ENCODE data around the gene ERC2. TPM values are rescaled to one million over a fixed set of nuclear protein-coding genes. Genes with fewer than 3 reads are reported as not detected.

The ERC2 gene
- total and polyA plus RNA-seq, 2 donors (not counting 1 experiment from before 2014, with no cell fraction given): 0.14 to 0.17 TPM

- Histone ChIP-seq H3K27ac (ENCODE audit: insufficient read depth, low read length) (no peak overlapping the region), H2AFZ (ENCODE audit: low read length) (no peak overlapping the region), H3K27me3 (ENCODE audit: control insufficient read depth, insufficient read depth, low read length) (no peaks in the 10 kb centered on the region), H3K9ac (ENCODE audit: insufficient read depth, low read length) (no peak overlapping the region), H4K20me1 (ENCODE audit: control insufficient read depth, extremely low read depth, insufficient read depth, low read length) (no peaks in the 10 kb centered on the region), H3K36me3 (ENCODE audit: control insufficient read depth, insufficient read depth, low read length) (no peaks in the 10 kb centered on the region), H3K9me3 (ENCODE audit: control insufficient read depth, insufficient read depth, low read depth, low read length) (no peaks in the 10 kb centered on the region), H3K79me2 (ENCODE audit: control insufficient read depth, insufficient read depth, low read length) (no peaks in the 10 kb centered on the region), H3K4me3 (replicated peaks in 1 of 4; ENCODE audit: control extremely low read depth in 1 of 4, insufficient read depth in 1 of 4, low read depth in 3 of 4, low read length in 4 of 4) (no peak overlapping the region), H3K4me2 (ENCODE audit: extremely low read depth, insufficient read depth, low read length) (no peak overlapping the region), H3K4me1 (ENCODE audit: control insufficient read depth, extremely low read depth, insufficient read depth, low read length) (no peaks in the 10 kb centered on the region)
- TF ChIP-seq EZH2 (IDR thresholded peaks at IDR 0.05; ENCODE audit: low read length, missing control alignments) (no peak), CTCF (conservative IDR thresholded peaks at IDR 0.05 in 1 of 2, IDR thresholded peaks at IDR 0.05 in 1 of 2; ENCODE audit: low read depth in 1 of 2, low read length in 2 of 2) (no peak)
- no peak for DNase-seq (ENCODE audit: low read depth in 2 of 2)
Observed at GRCh38 chr3:55709411-55710012, 758.8 kb downstream of the ERC2 start.

DNA sequence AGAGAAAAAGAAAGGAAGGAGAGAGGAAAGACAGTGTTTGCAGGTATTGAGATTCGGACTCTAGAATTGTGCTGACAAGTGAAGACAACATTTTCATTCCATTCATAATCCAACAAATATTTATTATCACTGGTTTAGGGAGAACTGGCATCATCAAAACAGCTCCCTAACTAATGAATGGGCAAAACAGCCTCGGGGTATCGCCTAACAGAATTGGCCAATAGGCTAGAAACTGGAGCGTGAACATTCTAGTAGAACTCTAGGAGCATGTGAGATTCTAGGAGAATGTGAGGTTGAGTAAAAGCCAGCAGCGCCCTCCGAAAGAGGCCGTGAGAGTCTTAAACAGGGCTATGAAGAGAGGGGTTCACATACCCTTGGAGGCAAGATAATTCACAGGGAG, 759.3 kb downstream of the ERC2 start:
- TF ChIP-seq CTCF (conservative IDR thresholded peaks at IDR 0.05 in 1 of 2, IDR thresholded peaks at IDR 0.05 in 1 of 2; ENCODE audit: low read depth in 1 of 2, low read length in 2 of 2) (no peak), EZH2 (IDR thresholded peaks at IDR 0.05; ENCODE audit: low read length, missing control alignments) (no peak)
- H3K4me3 ChIP-seq (replicated peaks in 1 of 4; ENCODE audit: control extremely low read depth in 1 of 4, insufficient read depth in 1 of 4, low read depth in 3 of 4, low read length in 4 of 4): no peak overlapping the region
- no peaks in the 10 kb centered on the region for H3K9me3 ChIP-seq (ENCODE audit: control insufficient read depth, insufficient read depth, low read depth, low read length)
- no peak overlapping the region for H2AFZ ChIP-seq (ENCODE audit: low read length)
- H3K4me1 ChIP-seq (ENCODE audit: control insufficient read depth, extremely low read depth, insufficient read depth, low read length): peaks cover 2% of the 10 kb centered on the region
- DNase-seq (ENCODE audit: low read depth in 2 of 2): no peak
- H3K9ac ChIP-seq (ENCODE audit: insufficient read depth, low read length): no peak overlapping the region
- no peaks in the 10 kb centered on the region for H4K20me1 ChIP-seq (ENCODE audit: control insufficient read depth, extremely low read depth, insufficient read depth, low read length)
- H3K79me2 ChIP-seq (ENCODE audit: control insufficient read depth, insufficient read depth, low read length): no peaks in the 10 kb centered on the region
- H3K36me3 ChIP-seq (ENCODE audit: control insufficient read depth, insufficient read depth, low read length): no peaks in the 10 kb centered on the region
- H3K4me2 ChIP-seq (ENCODE audit: extremely low read depth, insufficient read depth, low read length): no peak overlapping the region
- H3K27me3 ChIP-seq (ENCODE audit: control insufficient read depth, insufficient read depth, low read length): no peaks in the 10 kb centered on the region
- no peak overlapping the region for H3K27ac ChIP-seq (ENCODE audit: insufficient read depth, low read length)

- Histone ChIP-seq H3K27ac (ENCODE audit: insufficient read depth, low read length) (no peak overlapping the region), H3K27me3 (ENCODE audit: control insufficient read depth, insufficient read depth, low read length) (no peaks in the 10 kb centered on the region), H3K4me2 (ENCODE audit: extremely low read depth, insufficient read depth, low read length) (no peak overlapping the region), H4K20me1 (ENCODE audit: control insufficient read depth, extremely low read depth, insufficient read depth, low read length) (no peaks in the 10 kb centered on the region), H3K36me3 (ENCODE audit: control insufficient read depth, insufficient read depth, low read length) (no peaks in the 10 kb centered on the region), H3K9me3 (ENCODE audit: control insufficient read depth, insufficient read depth, low read depth, low read length) (no peaks in the 10 kb centered on the region), H3K4me3 (replicated peaks in 1 of 4; ENCODE audit: control extremely low read depth in 1 of 4, insufficient read depth in 1 of 4, low read depth in 3 of 4, low read length in 4 of 4) (no peak overlapping the region), H3K4me1 (ENCODE audit: control insufficient read depth, extremely low read depth, insufficient read depth, low read length) (peaks cover 2% of the 10 kb centered on the region), H3K9ac (ENCODE audit: insufficient read depth, low read length) (no peak overlapping the region), H3K79me2 (ENCODE audit: control insufficient read depth, insufficient read depth, low read length) (no peaks in the 10 kb centered on the region), H2AFZ (ENCODE audit: low read length) (no peak overlapping the region)
- DNase-seq (ENCODE audit: low read depth in 2 of 2): no peak
- TF ChIP-seq EZH2 (IDR thresholded peaks at IDR 0.05; ENCODE audit: low read length, missing control alignments): no peak
- TF ChIP-seq CTCF (conservative IDR thresholded peaks at IDR 0.05 in 1 of 2, IDR thresholded peaks at IDR 0.05 in 1 of 2; ENCODE audit: low read depth in 1 of 2, low read length in 2 of 2): no peak
Observed at GRCh38 chr3:55708242-55708641, 760.0 kb downstream of the ERC2 start.

Data from fibroblast of lung (primary cell).